Measurements from ENCODE around the gene CRY1.

DNA sequence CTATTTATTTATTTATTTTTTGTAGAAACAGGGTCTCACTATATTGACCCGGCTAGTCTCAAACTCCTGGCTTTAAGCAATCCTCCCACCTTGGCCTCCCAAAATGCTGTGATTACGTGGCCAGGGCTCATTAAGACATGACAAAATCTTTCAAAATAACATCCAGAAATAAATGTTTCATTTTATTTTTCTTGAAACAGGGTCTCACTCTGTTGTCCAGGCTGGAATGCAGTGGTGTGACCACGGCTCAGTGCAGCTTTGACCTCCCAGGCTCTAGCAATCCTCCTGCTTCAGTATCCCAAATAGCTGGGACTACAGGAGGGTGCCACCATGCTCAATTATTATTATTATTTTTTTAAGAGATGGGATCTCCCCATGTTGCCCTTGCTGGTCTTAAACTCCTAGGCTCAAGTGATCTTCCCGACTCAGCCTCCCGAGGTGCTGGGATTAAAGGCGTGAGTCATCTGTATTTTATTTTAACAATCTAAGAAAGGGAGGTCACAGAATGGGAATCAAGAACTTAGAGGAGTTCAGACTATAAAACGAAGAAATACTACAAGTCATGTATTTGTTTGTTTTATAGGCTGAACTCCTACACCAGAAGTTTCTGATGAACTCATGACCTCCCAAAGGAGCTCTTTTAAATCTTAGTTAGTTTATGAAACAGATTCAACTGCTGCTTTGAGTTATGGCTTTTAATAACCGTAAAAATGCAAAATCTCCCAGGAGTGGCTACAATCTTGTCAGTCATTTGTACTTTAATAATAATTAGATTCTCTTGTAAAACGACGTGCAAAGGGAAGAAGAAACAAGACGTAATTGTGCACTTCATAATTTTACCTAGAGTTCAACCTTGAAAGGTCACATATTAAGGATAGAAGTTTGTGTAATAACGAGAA, 139.7 kb downstream of the CRY1 start:
- TF ChIP-seq, protein P1, sequence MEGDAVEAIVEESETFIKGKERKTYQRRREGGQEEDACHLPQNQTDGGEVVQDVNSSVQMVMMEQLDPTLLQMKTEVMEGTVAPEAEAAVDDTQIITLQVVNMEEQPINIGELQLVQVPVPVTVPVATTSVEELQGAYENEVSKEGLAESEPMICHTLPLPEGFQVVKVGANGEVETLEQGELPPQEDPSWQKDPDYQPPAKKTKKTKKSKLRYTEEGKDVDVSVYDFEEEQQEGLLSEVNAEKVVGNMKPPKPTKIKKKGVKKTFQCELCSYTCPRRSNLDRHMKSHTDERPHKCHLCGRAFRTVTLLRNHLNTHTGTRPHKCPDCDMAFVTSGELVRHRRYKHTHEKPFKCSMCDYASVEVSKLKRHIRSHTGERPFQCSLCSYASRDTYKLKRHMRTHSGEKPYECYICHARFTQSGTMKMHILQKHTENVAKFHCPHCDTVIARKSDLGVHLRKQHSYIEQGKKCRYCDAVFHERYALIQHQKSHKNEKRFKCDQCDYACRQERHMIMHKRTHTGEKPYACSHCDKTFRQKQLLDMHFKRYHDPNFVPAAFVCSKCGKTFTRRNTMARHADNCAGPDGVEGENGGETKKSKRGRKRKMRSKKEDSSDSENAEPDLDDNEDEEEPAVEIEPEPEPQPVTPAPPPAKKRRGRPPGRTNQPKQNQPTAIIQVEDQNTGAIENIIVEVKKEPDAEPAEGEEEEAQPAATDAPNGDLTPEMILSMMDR (conservative IDR thresholded peaks at IDR 0.05; ENCODE audit: low read depth, low read length) = no peak
- no peak for TF ChIP-seq POLR2A (IDR thresholded peaks at IDR 0.05; ENCODE audit: low read depth, low read length)
- no peak for TF ChIP-seq SMC3 (IDR thresholded peaks at IDR 0.05; ENCODE audit: low read depth, low read length)
- TF ChIP-seq MXI1 (IDR thresholded peaks at IDR 0.05; ENCODE audit: borderline replicate concordance, low read depth, low read length) = no peak
- TF ChIP-seq RFX5 (IDR thresholded peaks at IDR 0.05; ENCODE audit: low read depth, low read length) = no peak
- no peak for TF ChIP-seq BHLHE40 (IDR thresholded peaks at IDR 0.05; ENCODE audit: low read depth, low read length)
- no peak for TF ChIP-seq CEBPB (IDR thresholded peaks at IDR 0.05; ENCODE audit: low read depth, low read length)
- TF ChIP-seq USF2 (IDR thresholded peaks at IDR 0.05; ENCODE audit: low read depth, low read length) = no peak
- no peak for TF ChIP-seq ELK1 (IDR thresholded peaks at IDR 0.05; ENCODE audit: borderline replicate concordance, low read depth, low read length)
- no peak for TF ChIP-seq RAD21 (IDR thresholded peaks at IDR 0.05; ENCODE audit: low read length)
- no peak for TF ChIP-seq MAFK (IDR thresholded peaks at IDR 0.05; ENCODE audit: low read depth, low read length)

All from IMR-90 (cell line).